Stimulated activated CD4-positive, alpha-beta T cell treated with anti-CD3 and anti-CD28 coated beads, Interleukin-2, amount 100 ng/mL, for 24 hours (primary cell): ENCODE results near the gene CORO7.

ENCODE experiments used
- DNase-seq, 2 donors: peaks; one replicate each; pipeline ENCODE4 v3.0.0-alpha.2; 2020

CORO7 gene

GRCh38 chr16:4317532-4318450, 98.6 kb downstream of the CORO7 start:
- DNase-seq, result no peak

GRCh38 chr16:4316864-4317531, 99.4 kb downstream of the CORO7 start:
- DNase-seq, result no peak

- DNase-seq, result no peak
These were observed 100.1 kb downstream of the CORO7 start for GRCh38 chr16:4316108-4316863.

GRCh38 chr16:4315186-4316107, 100.9 kb downstream of the CORO7 start, which contains the start of gene GLIS2:
Gene GLIS2, plus strand, starts transcription at chr16:4316067. Its CDS starts 16,214 bp downstream, at chr16:4332281.
- peak in 1 of 2 donors; percentile 30 for DNase-seq

GRCh38 chr16:4314532-4315185, 101.7 kb downstream of the CORO7 start:
- DNase-seq, result no peak

- no peak for DNase-seq
These were observed 102.5 kb downstream of the CORO7 start for GRCh38 chr16:4313563-4314531.

- peak; percentile 61 for DNase-seq
These were observed 106.5 kb downstream of the CORO7 start for GRCh38 chr16:4309833-4310266.

- no peak for DNase-seq
These were observed 107.1 kb downstream of the CORO7 start for GRCh38 chr16:4309102-4309832.

GRCh38 chr16:4307215-4308037, 109.0 kb downstream of the CORO7 start:
- DNase-seq, result peak; percentile 94 to 95

- DNase-seq, result peak in 1 of 2 donors; percentile 41
These were observed 109.8 kb downstream of the CORO7 start for GRCh38 chr16:4306470-4307214.
